ENCODE measurements around the gene TGOLN2.
A peak's percentile ranks its signal among the peaks of the same experiment; 100 is the strongest.
"Not testable (repeated sequence)": the region's sequence is repeated elsewhere in the genome, so short reads cannot be mapped to it uniquely, and the experiment has no call there.

The TGOLN2 gene

DNA sequence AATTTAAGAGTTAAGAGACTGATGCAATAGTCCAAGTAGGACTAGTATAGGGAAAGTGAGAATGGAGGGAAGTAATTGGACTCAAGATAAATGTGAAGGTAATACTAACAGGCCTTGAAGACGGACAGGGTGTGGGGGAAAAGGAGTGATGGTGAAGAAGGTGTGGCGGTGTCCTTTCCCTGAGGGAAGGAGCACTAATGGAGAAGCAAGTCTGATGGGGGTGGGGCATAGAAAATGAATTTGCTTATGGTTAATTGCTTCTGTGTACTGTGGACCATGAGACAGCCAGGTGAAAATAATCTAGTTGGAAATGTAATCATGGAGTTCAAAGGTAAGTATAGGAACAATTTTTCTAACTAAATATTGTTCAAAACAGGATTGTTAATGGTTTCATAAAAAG lies 7.1 kb upstream of the TGOLN2 start:
- no peak for DNase-seq

DNA sequence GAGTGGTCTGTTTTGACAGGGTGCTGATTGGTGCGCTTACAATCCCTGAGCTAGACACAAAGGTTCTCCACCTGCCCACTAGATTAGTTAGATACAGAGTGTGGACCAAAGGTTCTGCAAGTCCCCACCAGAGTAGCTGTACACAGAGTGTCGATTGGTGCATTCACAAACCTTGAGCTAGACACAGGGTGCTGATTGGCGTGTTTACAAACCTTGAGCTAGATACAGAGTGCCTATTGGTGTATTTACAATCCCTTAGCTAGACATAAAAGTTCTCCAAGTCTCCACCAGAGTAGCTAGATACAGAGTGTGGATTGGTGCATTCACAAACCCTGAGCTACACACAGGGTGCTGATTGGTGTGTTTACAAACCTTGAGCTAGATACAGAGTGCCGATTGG lies 6.1 kb upstream of the TGOLN2 start:
- not testable (repeated sequence) for DNase-seq

DNA sequence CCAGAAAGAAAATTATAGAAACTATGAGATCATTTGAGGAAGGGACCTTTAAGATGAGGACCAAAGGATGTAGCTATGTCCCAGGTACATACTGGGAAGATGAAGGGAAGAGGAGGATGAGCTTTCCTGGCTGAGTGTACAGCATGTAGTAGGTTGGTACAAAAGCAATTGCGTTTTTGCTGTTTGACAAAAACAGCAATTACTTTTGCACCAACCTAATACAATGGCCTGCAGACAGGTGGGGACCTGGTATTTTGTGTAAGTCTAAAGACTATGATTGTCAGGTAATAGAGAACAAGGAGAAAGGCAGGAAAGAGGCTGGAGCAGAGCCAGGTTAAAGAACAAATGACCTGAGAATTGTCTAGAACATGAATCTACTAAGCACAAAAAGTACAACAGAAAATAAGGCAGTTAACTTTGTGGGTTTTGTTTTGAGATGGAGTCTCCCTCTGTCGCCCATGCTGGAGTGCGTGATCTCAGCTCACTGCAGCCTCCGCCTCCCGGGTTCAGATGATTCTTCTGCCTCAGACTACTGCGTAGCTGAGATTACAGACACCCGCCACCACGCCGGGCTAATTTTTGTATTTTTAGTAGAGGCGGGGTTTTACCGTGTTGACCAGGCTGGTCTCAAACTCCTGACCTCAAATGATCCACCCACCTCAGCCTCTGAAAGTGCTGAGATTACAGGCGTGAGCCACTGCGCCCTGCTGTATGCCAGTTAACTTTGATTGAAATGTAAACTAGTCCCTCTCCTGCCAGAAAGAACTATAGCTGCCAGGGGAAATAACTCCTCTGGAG lies 3.2 kb upstream of the TGOLN2 start:
- no peak for DNase-seq

DNA sequence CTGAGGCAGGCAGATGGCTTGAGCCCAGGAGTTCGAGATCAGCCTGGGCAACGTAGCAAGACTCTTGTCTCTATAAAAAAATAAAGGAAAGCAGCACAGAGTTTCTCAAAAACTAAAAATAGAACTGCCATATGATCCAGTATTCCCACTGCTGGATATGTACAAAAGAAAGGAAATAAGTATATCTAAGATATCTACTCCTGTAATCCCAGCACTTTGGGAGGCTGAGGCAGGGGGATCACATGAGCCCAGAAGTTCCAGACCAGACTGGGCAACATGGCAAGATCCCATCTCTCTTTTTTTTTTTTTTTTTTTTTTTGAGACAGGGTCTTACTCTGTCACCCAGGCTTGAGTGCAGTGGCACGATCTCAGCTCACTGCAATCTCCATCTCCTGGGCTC lies 1.9 kb upstream of the TGOLN2 start:
- not testable (repeated sequence) for DNase-seq

DNA sequence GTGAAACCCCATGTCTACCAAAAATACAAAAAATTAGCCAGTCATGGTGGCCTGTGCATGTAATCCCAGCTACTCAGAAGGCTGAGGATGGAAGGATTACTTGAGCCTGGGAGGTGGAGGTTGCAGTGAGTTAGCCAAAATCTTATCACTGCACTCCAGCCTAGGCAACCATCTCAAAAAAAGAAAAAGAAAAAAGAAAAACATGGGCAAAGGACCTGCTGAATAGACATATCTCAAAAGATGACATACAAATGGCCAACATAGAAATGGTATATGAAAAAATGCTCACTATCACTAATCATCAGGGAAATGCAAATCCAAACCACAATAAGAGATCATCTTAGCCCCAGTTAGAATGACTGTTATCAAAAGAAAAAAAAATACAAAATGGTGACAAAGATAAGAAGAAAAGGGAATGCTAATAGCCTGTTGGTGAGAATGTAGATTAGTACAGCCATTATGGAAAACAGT lies 1.4 kb upstream of the TGOLN2 start:
- DNase-seq, result no peak

DNA sequence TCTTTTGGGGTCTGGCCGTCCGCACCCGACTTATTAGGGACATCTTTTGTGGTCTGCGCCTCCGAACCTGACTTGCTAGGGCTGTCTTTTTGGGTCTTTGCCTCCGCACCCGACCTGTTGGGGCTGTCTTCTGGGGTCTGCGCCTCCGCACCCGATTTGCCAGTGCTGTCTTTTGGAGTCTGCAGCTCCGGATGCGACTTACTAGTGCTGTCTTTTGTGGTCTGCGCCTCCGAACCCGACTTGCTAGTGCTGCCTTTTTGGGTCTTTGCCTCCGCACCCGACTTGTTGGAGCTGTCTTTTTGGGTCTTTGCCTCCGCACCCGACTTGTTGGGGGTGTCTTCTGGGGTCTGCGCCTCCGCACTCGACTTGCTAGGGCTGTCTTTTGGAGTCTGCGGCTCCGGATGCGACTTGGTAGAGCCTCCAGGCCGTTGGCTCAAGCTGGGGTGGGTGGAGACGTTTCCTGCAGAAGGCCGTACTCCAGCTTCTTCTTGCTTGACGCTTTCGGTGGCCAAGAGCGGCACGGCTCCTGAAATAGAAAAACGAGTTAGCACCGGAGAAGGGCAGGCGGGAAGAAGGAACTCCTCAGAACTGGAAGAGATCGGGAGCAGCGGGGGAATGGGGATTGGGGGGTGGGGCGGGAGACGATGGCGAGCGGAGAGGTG lies 498 bp downstream of the TGOLN2 start:
- DNase-seq, result no peak

DNA sequence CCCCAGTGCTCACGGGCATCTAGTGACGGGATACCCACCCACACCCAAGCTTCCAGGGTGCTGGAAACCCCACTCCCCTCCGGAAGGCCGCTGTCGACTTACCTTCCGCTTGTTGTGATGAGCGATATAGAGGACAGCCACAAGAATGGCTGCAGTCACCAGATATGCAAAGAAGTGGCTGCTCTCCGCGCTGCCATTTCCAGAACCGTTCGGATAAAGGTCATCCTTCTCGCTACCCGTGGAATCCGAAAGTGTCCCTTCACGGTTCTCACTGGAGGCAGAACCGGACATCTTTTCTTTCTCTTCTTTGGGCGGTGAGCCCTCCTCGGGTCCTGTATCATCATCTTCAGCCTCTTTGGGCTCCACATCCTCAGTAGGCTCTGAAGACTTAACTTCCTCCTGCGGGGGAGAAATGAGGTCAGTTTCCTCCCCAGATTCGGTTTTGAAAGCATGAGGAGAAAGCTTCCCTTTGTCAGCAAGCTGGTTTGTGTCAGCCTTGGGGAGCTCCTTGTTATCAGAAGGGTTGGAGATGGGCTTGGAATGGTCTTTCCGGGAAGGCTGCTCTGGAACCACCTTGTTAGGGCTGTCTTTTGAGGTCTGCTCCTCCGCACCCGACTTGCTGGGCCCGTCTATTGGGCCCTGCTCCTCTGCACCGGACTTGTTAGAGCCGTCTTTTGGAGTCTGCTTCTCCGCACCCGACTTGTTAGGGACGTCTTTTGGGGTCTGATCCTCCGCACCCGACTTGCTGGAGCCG lies 1.2 kb downstream of the TGOLN2 start:
- no peak for DNase-seq

DNA sequence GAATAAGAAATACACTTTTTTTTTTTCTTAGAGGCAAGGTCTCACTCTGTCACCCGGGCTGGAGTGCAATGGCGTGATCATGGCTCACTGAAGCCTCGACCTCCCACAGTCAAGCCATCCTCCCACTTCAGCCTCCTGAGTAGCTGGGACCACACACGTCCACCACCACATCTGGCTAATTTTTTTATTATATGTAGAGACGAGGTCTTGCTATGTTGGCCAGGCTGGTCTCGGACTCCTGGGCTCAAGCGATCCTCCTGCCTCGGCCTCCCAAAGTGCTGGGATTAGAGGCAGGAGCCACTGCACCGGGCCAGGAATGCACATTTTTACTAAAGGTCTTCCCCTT lies 2.4 kb downstream of the TGOLN2 start:
- DNase-seq, result no peak

DNA sequence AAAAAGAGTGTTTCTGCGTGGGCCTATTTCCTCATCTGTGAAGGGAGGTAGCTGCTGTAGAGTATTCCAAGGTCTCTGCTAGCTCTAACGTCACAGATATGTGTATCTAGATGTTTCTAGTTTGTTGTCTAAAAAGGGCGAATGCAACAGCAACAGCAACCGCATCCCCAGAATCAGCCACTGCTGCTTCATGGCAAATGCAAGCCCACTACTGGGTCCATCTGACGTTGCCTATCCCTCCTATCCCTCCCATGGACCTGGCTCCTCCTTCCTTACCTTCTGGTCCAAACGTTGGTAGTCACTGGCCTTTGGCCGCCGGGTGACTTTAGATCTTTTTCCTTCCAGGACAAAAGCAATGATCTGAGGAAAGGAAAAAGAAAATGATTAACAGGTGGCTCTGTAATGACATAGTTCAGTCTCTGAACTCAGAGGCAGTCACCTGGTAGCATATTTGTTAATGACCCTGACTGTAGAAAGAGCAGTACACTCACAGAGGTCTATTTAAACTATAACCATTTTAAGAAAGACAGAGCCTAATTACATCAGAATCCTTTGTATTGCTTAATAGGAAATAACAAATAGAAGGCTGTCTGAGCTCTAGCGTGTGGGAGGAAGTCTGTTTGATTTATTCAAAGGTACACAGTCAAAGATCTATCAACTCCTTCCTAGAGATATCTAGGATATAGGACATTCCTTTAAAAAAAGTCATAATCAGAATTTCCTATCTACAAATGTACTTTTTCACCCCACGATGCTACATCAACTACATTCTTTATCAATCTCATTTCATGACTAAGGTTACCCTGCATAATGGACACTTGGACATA lies 2.9 kb downstream of the TGOLN2 start:
- DNase-seq, result peak; percentile 42

DNA sequence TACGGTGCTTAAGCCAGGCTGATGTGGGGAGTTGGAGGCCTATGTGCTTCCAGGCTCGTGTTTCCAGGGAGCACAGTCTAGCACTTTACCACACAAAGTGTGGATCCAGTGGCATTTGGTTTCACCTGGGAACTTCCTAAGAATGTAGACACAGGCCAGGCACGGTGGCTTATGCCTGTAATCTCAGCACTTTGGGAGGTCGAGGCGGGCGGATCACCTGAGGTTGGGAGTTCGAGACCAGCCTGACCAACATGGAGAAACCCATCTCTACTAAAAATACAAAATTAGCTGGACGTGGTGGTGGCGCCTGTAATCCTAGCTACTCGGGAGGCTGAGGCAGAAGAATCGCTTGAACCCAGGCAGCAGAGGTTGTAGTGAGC lies 3.8 kb downstream of the TGOLN2 start:
- DNase-seq, result not testable (repeated sequence)

DNA sequence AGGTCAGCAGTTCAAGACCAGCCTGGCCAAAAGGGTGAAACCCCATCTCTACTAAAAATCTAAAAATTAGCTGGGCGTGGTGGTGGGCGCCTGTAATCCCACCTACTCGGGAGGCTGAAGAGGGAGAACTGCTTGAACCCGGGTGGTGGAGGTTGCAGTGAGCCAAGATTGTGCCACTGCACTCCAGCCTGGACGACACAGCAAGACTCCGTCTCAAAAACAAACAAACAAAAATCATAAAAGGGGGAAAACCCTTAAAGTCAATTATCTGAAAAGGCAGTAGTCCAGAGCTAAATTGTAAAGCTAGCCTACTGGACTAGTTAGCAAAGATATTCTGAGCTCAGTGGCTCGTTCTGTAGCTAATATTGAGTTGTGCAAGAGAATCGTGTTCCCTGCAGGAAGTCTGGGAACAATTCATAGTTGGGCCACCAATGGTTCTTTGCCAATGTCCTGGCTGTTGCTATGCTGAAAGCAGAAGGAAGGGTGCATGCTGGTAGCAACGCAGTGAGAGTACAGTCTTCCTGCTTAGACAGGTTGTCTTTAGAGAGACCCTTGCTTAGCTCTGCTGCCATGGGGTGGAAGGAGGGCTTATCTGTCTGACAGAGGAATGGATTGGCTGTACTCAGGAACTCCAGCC lies 4.3 kb downstream of the TGOLN2 start:
- DNase-seq, result no peak

DNA sequence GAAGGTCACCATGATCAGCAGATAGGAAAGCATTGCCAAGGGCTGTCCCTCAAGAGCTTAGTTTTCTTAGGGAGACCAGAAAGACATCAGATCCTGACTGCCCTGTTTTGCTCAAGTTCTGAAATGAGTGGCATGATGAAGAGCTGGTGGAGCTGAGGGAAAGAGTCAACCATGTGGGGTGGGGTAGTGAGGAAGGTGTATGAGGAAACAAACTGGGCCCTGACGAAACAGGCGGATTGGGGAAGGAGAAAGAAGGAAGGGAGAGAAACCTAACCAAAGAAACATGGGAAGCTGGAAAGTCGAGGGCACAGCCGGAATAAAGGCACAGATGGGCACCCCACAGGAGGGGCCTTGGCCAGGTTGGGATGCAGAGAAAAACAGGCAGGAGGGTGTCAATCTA lies 8.0 kb downstream of the TGOLN2 start:
- DNase-seq, result no peak

DNA sequence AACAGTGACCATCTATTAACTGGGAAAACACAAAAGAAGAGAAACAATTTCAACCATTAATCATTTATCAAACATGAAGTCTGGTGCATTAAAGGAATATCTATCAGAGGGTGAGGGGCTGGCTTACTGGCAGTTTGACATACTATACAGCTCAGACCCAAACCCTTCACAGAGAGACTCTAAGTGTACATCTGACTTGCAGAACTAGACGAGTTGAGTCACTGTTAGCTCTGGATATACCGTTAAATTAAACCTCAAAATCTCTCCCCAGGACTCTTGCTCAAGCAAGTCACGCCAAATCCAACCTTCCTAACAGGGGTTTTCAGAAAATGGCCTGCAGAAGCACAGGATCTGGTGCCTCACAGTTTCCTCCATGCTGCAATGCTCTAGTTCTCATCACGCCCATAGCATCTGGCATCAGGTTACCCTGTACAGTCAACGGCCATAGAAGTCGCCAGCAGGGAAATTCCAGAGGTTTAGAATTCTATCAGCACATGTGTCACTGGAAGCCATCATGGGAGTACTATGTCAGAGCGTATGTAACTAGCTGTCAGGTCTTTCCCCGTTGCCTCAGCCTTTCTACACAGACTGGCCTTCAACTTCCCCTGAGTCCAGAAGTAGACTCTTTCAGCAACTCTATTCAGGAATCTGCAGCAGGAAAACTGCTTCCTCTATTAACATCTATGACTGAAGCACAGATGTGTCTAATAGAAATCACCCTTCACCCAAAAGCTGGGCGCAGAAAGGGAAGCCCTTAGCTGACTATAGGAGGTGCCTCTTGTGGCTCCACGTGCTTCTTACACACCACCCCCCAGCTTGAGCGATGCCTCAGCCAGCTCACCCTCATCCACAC lies 9.3 kb downstream of the TGOLN2 start:
- DNase-seq, result no peak

DNA sequence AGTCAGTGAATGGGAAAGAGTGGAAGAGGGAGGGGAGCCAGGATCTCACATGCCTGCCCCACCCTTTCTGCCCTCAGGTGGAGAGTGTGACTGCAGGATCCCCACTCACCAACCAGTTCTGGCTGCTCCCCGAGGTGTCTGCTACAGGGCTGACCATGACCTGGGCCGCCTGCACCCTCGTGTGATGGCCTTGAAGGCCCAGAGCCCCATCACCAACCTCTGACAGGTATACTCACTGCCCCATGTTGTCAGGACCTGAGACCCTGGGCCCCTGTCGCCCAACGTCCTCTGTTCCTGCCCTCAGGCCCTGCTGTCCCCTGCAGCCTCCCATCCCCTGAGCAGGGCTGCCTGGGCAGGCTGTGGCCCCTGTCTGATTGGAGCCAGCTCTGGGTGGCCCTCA lies 11.9 kb downstream of the TGOLN2 start:
- not testable (repeated sequence) for DNase-seq

DNA sequence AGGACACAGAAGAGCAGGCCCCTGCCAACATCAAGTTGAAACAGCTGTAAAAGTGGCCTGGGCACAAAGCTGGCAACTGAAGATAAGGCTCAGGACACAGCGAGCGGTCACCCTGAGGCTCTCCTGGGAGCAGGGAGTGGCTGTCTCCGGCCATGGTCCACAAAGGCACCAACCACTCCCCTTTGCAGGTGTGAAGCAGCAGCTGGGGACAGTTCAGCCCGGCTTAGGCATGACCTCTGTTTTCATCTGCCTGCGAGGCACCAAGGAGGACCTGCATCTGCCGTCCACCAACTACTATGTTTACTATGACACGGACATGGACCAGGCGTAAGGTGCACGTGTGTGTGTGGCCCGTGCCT lies 12.9 kb downstream of the TGOLN2 start:
- no peak for DNase-seq

DNA sequence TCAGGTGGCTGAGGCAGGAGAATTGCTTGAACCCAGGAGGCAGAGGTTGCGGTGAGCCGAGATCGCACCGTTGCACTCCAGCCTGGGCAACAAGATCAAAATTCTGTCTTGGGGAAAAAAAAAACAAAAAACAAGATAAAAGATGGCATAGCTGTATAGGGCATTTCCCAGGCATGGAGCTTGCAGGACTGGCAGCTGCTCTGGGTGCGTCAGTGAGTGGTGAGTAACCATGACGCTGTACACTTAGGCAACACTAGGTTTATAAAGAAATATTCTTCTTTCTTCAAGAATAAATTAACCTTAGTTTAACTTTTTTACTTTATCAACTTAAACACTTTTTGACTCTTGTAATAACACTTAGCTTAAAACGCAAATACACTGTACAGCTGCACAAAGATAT lies 15.4 kb downstream of the TGOLN2 start:
- DNase-seq, result no peak

DNA sequence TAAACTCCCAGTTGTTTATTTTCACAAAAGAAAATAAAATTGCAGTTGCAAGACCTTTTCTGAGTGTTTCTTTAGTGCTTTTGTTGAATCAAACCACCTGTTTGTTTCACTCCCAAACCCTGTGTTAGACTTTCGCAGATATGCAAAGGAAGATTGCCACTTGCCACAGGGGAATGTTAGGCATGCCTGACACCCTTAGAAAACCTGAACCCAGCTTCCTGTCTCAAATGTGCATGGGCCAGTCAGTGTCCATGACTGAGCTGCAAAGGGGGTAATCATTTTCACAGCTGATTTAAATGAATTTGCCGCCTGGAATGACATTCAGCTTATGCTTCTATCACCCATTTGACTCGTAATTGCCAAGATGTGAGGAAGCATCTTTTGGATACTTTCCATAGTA lies 17.5 kb downstream of the TGOLN2 start:
- DNase-seq, result peak; percentile 36

DNA sequence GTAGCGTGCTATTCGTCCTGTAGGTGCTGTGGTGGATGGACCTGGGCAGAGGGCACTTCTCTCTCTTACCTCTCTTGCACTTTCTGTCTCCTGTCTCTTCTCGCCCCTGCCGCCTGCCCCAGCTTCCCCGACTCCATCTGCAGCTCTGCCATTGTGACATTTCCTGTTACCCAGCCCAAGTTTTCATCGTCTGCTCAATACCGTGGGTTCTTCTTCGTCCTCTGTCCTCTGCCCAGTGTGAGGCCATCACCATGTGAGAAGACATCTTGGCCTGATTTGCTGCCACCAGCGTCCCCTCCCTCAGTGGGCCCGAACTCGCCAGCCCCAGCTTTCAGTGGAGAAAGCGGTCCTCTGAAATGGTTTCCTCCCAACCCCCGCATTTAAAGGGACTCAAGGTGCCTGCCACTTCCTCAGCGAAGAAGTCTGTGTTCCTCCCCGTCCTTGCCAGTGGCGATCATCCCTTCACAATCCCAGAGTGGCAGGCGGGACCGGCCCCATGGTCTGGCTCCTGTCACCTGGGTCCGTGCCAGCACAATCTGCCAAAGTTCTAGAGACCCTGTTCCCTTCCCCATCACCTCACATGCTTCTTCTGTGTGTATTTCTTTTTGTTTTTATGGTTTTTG lies 18.0 kb downstream of the TGOLN2 start:
- DNase-seq, result no peak

DNA sequence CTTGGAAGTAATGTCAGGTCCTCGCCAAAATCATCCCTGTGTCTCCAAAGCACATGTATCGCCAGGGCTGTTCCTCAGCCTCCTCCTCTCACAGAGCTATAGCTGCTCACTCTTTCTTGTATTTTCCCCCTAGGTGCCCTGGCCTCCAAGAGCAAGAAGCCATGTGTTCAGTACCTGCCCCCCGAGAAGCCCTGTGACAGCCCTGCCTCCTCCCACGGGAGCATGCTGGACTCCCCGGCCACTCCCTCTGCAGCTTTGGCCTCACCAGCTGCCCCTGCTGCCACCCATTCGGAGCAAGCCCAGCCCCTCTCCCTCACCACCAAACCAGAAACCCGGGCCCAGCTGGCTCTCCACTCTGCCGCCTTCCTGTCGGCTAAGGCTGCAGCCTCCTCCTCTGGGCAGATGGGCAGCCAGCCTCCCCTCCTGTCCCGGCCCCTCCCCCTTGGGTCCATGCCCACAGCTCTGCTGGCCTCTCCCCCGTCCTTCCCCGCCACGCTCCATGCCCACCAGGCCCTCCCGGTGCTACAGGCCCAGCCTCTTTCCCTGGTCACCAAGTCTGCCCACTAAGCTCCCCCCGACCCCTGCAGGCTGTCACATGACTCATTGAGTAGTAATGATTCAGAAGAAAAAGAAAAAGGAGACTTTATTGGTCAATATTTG lies 18.8 kb downstream of the TGOLN2 start:
- peak; percentile 95 for DNase-seq

DNA sequence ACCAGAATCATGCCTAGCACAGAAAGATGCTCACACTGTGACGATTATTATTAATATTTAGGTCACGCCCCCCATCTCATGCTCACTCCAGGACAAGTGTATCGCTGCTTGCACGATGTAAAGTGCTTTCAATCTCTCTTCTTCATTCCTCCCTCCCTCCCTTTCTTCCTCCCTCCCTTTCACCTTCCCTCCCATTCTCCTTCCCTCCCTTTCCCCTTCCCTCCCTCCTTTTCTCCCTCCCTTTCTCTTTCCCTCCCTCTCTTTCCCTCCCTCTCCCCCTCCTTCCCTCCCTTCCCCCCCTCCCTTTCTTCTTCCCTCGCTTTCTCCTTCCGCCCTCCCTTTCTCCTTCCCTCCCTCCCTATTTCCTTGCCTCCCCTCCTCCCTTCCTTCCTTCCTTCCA lies 19.6 kb downstream of the TGOLN2 start:
- no peak for DNase-seq

DNA sequence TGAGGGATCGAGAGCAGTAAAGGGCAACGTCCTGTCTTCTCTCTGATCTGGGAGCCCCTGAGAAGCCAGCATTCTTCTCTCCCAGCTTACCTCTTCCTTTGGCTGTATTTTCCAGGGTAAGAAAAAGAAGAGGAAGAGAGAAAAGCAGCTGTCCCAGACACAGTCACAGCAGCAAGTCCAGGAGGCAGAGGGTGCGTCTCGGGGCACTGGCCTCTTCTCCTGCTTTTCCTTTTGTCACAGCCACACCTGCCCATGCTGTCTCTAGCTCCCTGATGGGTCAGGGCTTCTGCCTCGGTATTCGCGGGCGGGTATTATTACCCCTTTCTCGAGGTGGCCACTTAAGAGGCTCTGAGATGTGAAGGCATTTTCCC lies 20.3 kb downstream of the TGOLN2 start:
- no peak for DNase-seq

All from kidney glomerular epithelial cell (primary cell).